GM12892 (cell line): Measurements from ENCODE around the gene SPDYE17.
"Not testable (repeated sequence)": the region's sequence is repeated elsewhere in the genome, so short reads cannot be mapped to it uniquely, and the experiment has no call there.

Experiments
- POLR2A ChIP-seq: IDR thresholded peaks from 2 replicates; pipeline ENCODE4 v1.6.1; 2011; ENCODE audit warnings: low read depth, low read length, control low read depth
- POLR2AphosphoS5 ChIP-seq: IDR thresholded peaks from 2 replicates; pipeline ENCODE4 v1.6.1; 2011; ENCODE audit warnings: low read depth, low read length, control low read depth

GRCh38 chr7:76981187-76981970, 50.8 kb downstream of the SPDYE17 start:
- not testable (repeated sequence) for TF ChIP-seq POLR2A, POLR2AphosphoS5
